Heart left ventricle (tissue), 16 donors: ENCODE data around the gene LAMA3. TPM values are rescaled to one million over a fixed set of nuclear protein-coding genes. Genes with fewer than 3 reads are reported as not detected.
A peak's percentile ranks its signal among the peaks of the same experiment; 100 is the strongest.

Source experiments
- ATAC-seq, 4 donors: fragments of 200-7000 bp; cut with Tn5 transposase; one replicate each; pipeline ENCODE4 v1.9.1; 2020 to 2022; ENCODE audit warnings: moderate library complexity in 4 of 4, mild to moderate bottlenecking in 3 of 4, moderate number of reproducible peaks in 1 of 4
- DNase-seq, 5 donors: peaks; one replicate each; pipeline ENCODE4 v3.0.0-alpha.2; 2020
- H3K27ac ChIP-seq, 12 donors: fragments of 200-600 bp; sonication (generic) in 4 of 12; one replicate each; pipeline versions ENCODE4 v1.5.0 to v1.8.0; 2016 to 2022; ENCODE audit warnings: mild to moderate bottlenecking in 2 of 12
- H3K27me3 ChIP-seq, 9 donors: fragments of 200-600 bp; sonication (generic) in 2 of 9; one replicate each; pipeline versions ENCODE4 v1.5.1 to v1.8.0; 2016 to 2022; ENCODE audit warnings: mild to moderate bottlenecking in 3 of 9
- H3K36me3 ChIP-seq, 9 donors: fragments of 200-600 bp; sonication (generic) in 2 of 9; one replicate each; pipeline versions ENCODE4 v1.5.0 to v1.8.0; 2018 to 2022; ENCODE audit warnings: mild to moderate bottlenecking in 2 of 9
- H3K4me1 ChIP-seq, 12 donors: fragments of 200-600 bp; sonication (generic) in 4 of 12; one replicate each; pipeline versions ENCODE4 v1.5.0 to v1.8.0; 2016 to 2022; ENCODE audit warnings: mild to moderate bottlenecking in 3 of 12
- H3K4me3 ChIP-seq, 12 donors: fragments of 200-600 bp; sonication (generic) in 4 of 12; one replicate each; pipeline versions ENCODE4 v1.5.0 to v1.8.0; 2017 to 2022; ENCODE audit warnings: mild to moderate bottlenecking in 9 of 12, moderate library complexity in 4 of 12
- H3K9me3 ChIP-seq, 12 donors: fragments of 200-600 bp; sonication (generic) in 4 of 12; one replicate each; pipeline versions ENCODE4 v1.5.0 to v1.8.0; 2016 to 2022; ENCODE audit warnings: mild to moderate bottlenecking in 1 of 12
- CTCF ChIP-seq, 12 donors: fragments of 200-600 bp; sonication (generic) in 4 of 12; IDR thresholded peaks; one replicate each; pipeline versions ENCODE4 v1.5.0 to v1.8.0; 2018 to 2022; ENCODE audit warnings: antibody characterized with exemption in 12 of 12, mild to moderate bottlenecking in 5 of 12
- POLR2A ChIP-seq, 2 donors: fragments of 450-650 bp; IDR thresholded peaks; one replicate each; pipeline ENCODE4 v1.6.1; 2017; ENCODE audit warnings: antibody characterized with exemption in 2 of 2, mild to moderate bottlenecking in 2 of 2, moderate library complexity in 2 of 2
- WGBS, 4 donors: extraction: QIAGEN DNeasy Blood & Tissue Kit in 2 of 4; methylation state at CpG; one replicate each; pipeline versions ENCODE4 v1.1.5 to v1.1.7; 2013 to 2018; 5-methylcytosine and 5-hydroxymethylcytosine counted together
- intact Hi-C, 10 donors: fragments of 100-400 bp; cut with DNase I; formaldehyde crosslinking; loops; one replicate each; pipeline versions ENCODE4 v1.11.1 to v1.14.2; 2022
- polyA plus RNA-seq, 2 donors: library from polyadenylated mRNA; stranded (reverse); fragments of 200-250 nt; gene quantifications; one replicate each; pipeline ENCODE4 v1.2.3, GENCODE V29; 2013
- total RNA-seq, 9 donors: library from RNA; depleted of rRNA in 2 of 9; stranded (reverse); fragments of >200 nt in 2 of 9; fragmentation: NEBNext Ultra II Directional in 3 of 9; extraction: Animal tissue kit (Norgen Biotek cat#: 25700) in 3 of 9; gene quantifications; one replicate each; pipeline versions ENCODE4 v1.1.0 to v1.2.4, GENCODE V29; 2016 to 2023
- donor health status: ischemic (EF 13 %, LVEDD 7.1; RV severe dilation, severe dysfunction).
- donor health status: healthy with polysubstance abuse.
- donor health status: DM: no; HTN: yes; CAD: no.
- donor health status: DM: no; HTN: no; CAD: no.
- donor health status: ischemic (EF 25% LVEDD 6.9; RV normal size, moderate dysfunction).
- donor health status: ischemic (EF 25% LVEDD 5.7; RV mildly dilated, moderate dysfunction).
- donor health status: healthy.
- donor health status: DM: yes; HTN: yes; CAD: no.
- donor health status: ischemic (EF 35%, LVEDD 5.7; RV mildly dilated, moderate dysfunction).
- donor health status: nonischemic (EF 11% LVEDD 7.7; RV severe dilation, severe dysfunction).
- donor health status: DM: yes; HTN: yes; CAD: no.
- donor health status: PGD.
- donor health status: ischemic (EF 29% LVEDD 5.4; RV normal size, mild dysfunction).
- donor health status: nonischemic (EF 23%, LVEDD 6.1; RV moderate dilation, normal function).

The LAMA3 gene
- total and polyA plus RNA-seq, 11 donors = 1.2 to 6.6 (median 3.2) TPM

- no peak overlapping the region for H3K4me3 ChIP-seq
- H3K36me3 ChIP-seq = peaks cover 0 to 16% (median 0%) of the 10 kb centered on the region in 9 donors
- no peaks in the 10 kb centered on the region for H3K27me3 ChIP-seq
- no peak for ATAC-seq
- H3K27ac ChIP-seq = no peak overlapping the region
- DNase-seq = no peak
- intact Hi-C loops = loop anchor here in 5 of 10 donors (5.0 to 10.0 kb wide), 4 partner anchors 92 to 292 kb away; no protein-coding TSS in a partner anchor
- H3K9me3 ChIP-seq = no peaks in the 10 kb centered on the region
- 74 to 87% (median 81%) methylated on average over 10 of the region's 10 CpGs for WGBS, 4 donors
- TF ChIP-seq POLR2A (IDR thresholded peaks at IDR 0.05) (no peak), CTCF (IDR thresholded peaks at IDR 0.05) (no peak)
- peaks cover 0 to 25% (median 16%) of the 10 kb centered on the region in 12 donors for H3K4me1 ChIP-seq
These were observed 133.5 kb downstream of the LAMA3 start for GRCh38 chr18:23822590-23823385.

- TF ChIP-seq POLR2A (IDR thresholded peaks at IDR 0.05) (no peak), CTCF (IDR thresholded peaks at IDR 0.05) (peak in 3 of 12 donors; percentile 6 to 26 (median 14))
- Histone ChIP-seq H3K4me1 (peaks cover 0 to 35% (median 16%) of the 10 kb centered on the region in 12 donors), H3K4me3 (no peak overlapping the region), H3K27me3 (no peaks in the 10 kb centered on the region), H3K9me3 (no peaks in the 10 kb centered on the region), H3K27ac (no peak overlapping the region), H3K36me3 (peaks cover 0 to 19% (median 0%) of the 10 kb centered on the region in 9 donors)
- intact Hi-C loops = loop anchor here in 5 of 10 donors (2.0 to 10.0 kb wide), 5 partner anchors 91 to 291 kb away; no protein-coding TSS in a partner anchor
- DNase-seq (no peak), ATAC-seq (no peak)
- 68 to 87% (median 79%) methylated on average over 2 of the region's 2 CpGs for WGBS, 4 donors
These were observed 135.0 kb downstream of the LAMA3 start for GRCh38 chr18:23824240-23824639.

GRCh38 chr18:23824669-23825068, 135.4 kb downstream of the LAMA3 start:
- ATAC-seq = no peak
- Histone ChIP-seq H3K36me3 (peaks cover 0 to 19% (median 0%) of the 10 kb centered on the region in 9 donors), H3K4me3 (no peak overlapping the region), H3K27me3 (no peaks in the 10 kb centered on the region), H3K27ac (peak overlapping the region in 2 of 12 donors; percentile 81 to 86), H3K4me1 (peaks cover 0 to 35% (median 16%) of the 10 kb centered on the region in 12 donors), H3K9me3 (no peaks in the 10 kb centered on the region)
- TF ChIP-seq CTCF (IDR thresholded peaks at IDR 0.05) = no peak
- TF ChIP-seq POLR2A (IDR thresholded peaks at IDR 0.05) = no peak
- intact Hi-C loops = loop anchor here in 6 of 10 donors (2.0 to 10.0 kb wide), 7 partner anchors 88 to 293 kb away; no protein-coding TSS in a partner anchor
- no peak for DNase-seq
- whole genome bisulfite sequencing, 4 donors = 86 to 100% (median 92%) methylated on average over 1 of the region's 1 CpG

- DNase-seq = no peak
- no peak for ATAC-seq
- H3K4me1 ChIP-seq = peaks cover 0 to 35% (median 16%) of the 10 kb centered on the region in 12 donors
- WGBS, 4 donors = 87 to 90% (median 89%) methylated on average over 2 of the region's 2 CpGs
- intact Hi-C loops = loop anchor here in 5 of 10 donors (2.0 to 10.0 kb wide), 6 partner anchors 87 to 292 kb away; no protein-coding TSS in a partner anchor
- peak overlapping the region; percentile 31 to 86 (median 74) for H3K27ac ChIP-seq
- no peak for TF ChIP-seq POLR2A (IDR thresholded peaks at IDR 0.05)
- TF ChIP-seq CTCF (IDR thresholded peaks at IDR 0.05) = no peak
- H3K4me3 ChIP-seq = no peak overlapping the region
- peaks cover 0 to 14% (median 0%) of the 10 kb centered on the region in 9 donors for H3K36me3 ChIP-seq
- no peaks in the 10 kb centered on the region for H3K27me3 ChIP-seq
- no peaks in the 10 kb centered on the region for H3K9me3 ChIP-seq
These were observed 136.2 kb downstream of the LAMA3 start for GRCh38 chr18:23825496-23825895.
